ENCODE results near the gene FRMPD3. TPM values are rescaled to one million over a fixed set of nuclear protein-coding genes. Genes with fewer than 3 reads are reported as not detected.

The FRMPD3 gene
- total and polyA plus RNA-seq, 2 of the 8 experiments (the other 6 are each of a cell fraction or from before 2014, with no cell fraction given), result 0.38 to 0.56 TPM

- Histone ChIP-seq H2BK20ac (ENCODE audit: low read length) (no peak overlapping the region), H3K4me2 (ENCODE audit: insufficient read depth in 1 of 2, low read depth in 2 of 2, low read length in 2 of 2) (peak overlapping the region; percentile 83 to 88), H3K4me3 (ENCODE audit: extremely low read depth in 1 of 4, insufficient read depth in 2 of 4, low read depth in 3 of 4, low read length in 4 of 4) (peak overlapping the region; percentile 39 to 75 (median 42); a peak in 7 of 8 replicates), H2BK15ac (ENCODE audit: low read length) (no peak overlapping the region), H3K27me3 (replicated peaks in 1 of 4; ENCODE audit: control insufficient read depth in 3 of 4, extremely low read depth in 1 of 4, insufficient read depth in 3 of 4, low read length in 3 of 4) (peaks cover 0 to 21% (median 9%) of the 10 kb centered on the region in 4 experiments; a peak in 6 of 7 replicates), H4K91ac (replicated peaks; ENCODE audit: insufficient read length, low read length) (no peak overlapping the region), H3K9me3 (ENCODE audit: insufficient read depth in 2 of 2, low read depth in 1 of 2, low read length in 1 of 2) (no peaks in the 10 kb centered on the region), H4K20me1 (replicated peaks in 1 of 2; ENCODE audit: control insufficient read depth in 1 of 2, insufficient read depth in 2 of 2, low read length in 2 of 2) (no peaks in the 10 kb centered on the region), H3K56ac (replicated peaks; ENCODE audit: insufficient read length, low read depth, low read length) (no peak overlapping the region), H2BK12ac (ENCODE audit: low read depth, low read length) (no peak overlapping the region), H3K9ac (replicated peaks in 1 of 4; ENCODE audit: extremely low read depth in 1 of 4, low read depth in 3 of 4, low read length in 3 of 4) (no peak overlapping the region), H3K79me1 (ENCODE audit: low read depth, low read length) (no peaks in the 10 kb centered on the region), H3K4me1 (replicated peaks in 1 of 4; ENCODE audit: control insufficient read depth in 3 of 4, insufficient read depth in 4 of 4, low read length in 3 of 4) (peaks cover 3 to 20% (median 11%) of the 10 kb centered on the region in 4 experiments), H3K4ac (replicated peaks; ENCODE audit: insufficient read length, low read depth, low read length) (no peak overlapping the region), H4K8ac (ENCODE audit: extremely low read depth, insufficient read depth, low read length) (no peak overlapping the region), H3K18ac (ENCODE audit: extremely low read depth, low read length) (no peak overlapping the region), H3K79me2 (ENCODE audit: control insufficient read depth in 1 of 2, insufficient read depth in 2 of 2, low read length in 2 of 2) (no peaks in the 10 kb centered on the region), H2AK5ac (ENCODE audit: low read depth, low read length) (no peak overlapping the region), H3K14ac (ENCODE audit: insufficient read length) (no peak overlapping the region), H3K23ac (ENCODE audit: insufficient read length) (no peak overlapping the region), H4K5ac (ENCODE audit: insufficient read length, low read depth, low read length) (no peak overlapping the region), H3K27ac (ENCODE audit: low read depth, low read length) (no peak overlapping the region), H2BK120ac (replicated peaks; ENCODE audit: low read depth, low read length) (no peak overlapping the region), H3K23me2 (ENCODE audit: low read depth, low read length) (peaks cover 16% of the 10 kb centered on the region; the same call in 1 of the 2 replicates), H2AFZ (ENCODE audit: low read length) (0 out of 2 replicates have a peak overlapping the region, but pooled peaks have one; percentile 53), H2BK5ac (ENCODE audit: low read depth, low read length) (no peak overlapping the region), H3K36me3 (ENCODE audit: control insufficient read depth in 2 of 4, insufficient read depth in 4 of 4, low read length in 3 of 4) (no peaks in the 10 kb centered on the region)
- TF ChIP-seq CREB1 (IDR thresholded peaks at IDR 0.05) (peak; percentile 56), JUND (IDR thresholded peaks at IDR 0.05; ENCODE audit: low read length) (no peak)
- DNase-seq (ENCODE audit: low read depth in 1 of 2, low spot score in 2 of 2) (peak in 1 of 2 experiments; percentile 46), FAIRE-seq (no peak)
- ChIA-PET CTCF (ENCODE audit: partially characterized antibody) (interaction anchor here (0.6 to 1.8 kb wide), 14 partner anchors 13 to 432 kb away, joined by 3 to 13 read pairs (median 3); partner anchors contain the start of gene PRPS1), POLR2A (ENCODE audit: partially characterized antibody) (interaction anchor here (0.7 kb wide), 1 partner anchor 306 kb away, joined by 3 read pairs; no protein-coding TSS in a partner anchor)
- 8% methylated on average over 3 of the region's 11 CpGs; no CpG with 5 or more reads in 1 of the 2 experiments for WGBS, 2 experiments (ENCODE audit: extremely low coverage in 1 of 2, insufficient coverage in 1 of 2, insufficient read length in 1 of 2, insufficient replicate concordance in 2 of 2, low coverage in 1 of 2, low lambda C conversion rate in 2 of 2, missing lambda C conversion rate in 1 of 2)
These were observed 2.3 kb downstream of the FRMPD3 start for GRCh38 chrX:107451731-107452130.
